Testis (tissue), 3 donors: ENCODE measurements around the gene THEMIS. TPM values are rescaled to one million over a fixed set of nuclear protein-coding genes. Genes with fewer than 3 reads are reported as not detected.

Experiments
- DNase-seq: peaks from one replicate; pipeline ENCODE4 v3.0.0-alpha.2; 2019
- H3K27ac ChIP-seq, 2 donors: fragments of 200-600 bp; sonication (generic); one replicate each; pipeline ENCODE4 v1.5.1; 2019
- H3K27me3 ChIP-seq: fragments of 200-600 bp; sonication (generic); one replicate; pipeline ENCODE4 v1.5.1; 2019
- H3K36me3 ChIP-seq: fragments of 200-600 bp; sonication (generic); one replicate; pipeline ENCODE4 v1.5.1; 2017; ENCODE audit warnings: low read depth; ENCODE audit errors: missing control alignments
- H3K4me1 ChIP-seq: fragments of 200-600 bp; sonication (generic); one replicate; pipeline ENCODE4 v1.5.1; 2019
- H3K4me3 ChIP-seq, 2 donors: fragments of 200-600 bp; sonication (generic); one replicate each; pipeline ENCODE4 v1.5.1; 2017 to 2019
- H3K9me3 ChIP-seq: fragments of 200-600 bp; sonication (generic); one replicate; pipeline ENCODE4 v1.5.1; 2017
- CTCF ChIP-seq, 3 experiments: fragments of 450-650 bp in 2 of 3; fragments of 200-600 bp in 1 of 3; sonication (generic) in 1 of 3; IDR thresholded peaks; one replicate each; pipeline ENCODE4 v1.5.1; 2016 to 2019; ENCODE audit warnings: antibody characterized with exemption in 3 of 3, mild to moderate bottlenecking in 2 of 3, moderate library complexity in 1 of 3
- POLR2A ChIP-seq: fragments of 450-650 bp; IDR thresholded peaks from one replicate; pipeline ENCODE4 v1.6.1; 2017; ENCODE audit warnings: antibody characterized with exemption, mild to moderate bottlenecking, moderate library complexity
- WGBS, 2 donors: methylation state at CpG; one replicate each; pipeline ENCODE4 v1.1.5; 2018; 5-methylcytosine and 5-hydroxymethylcytosine counted together
- intact Hi-C: fragments of 100-400 bp; cut with DNase I; formaldehyde crosslinking; loops from one replicate; pipeline ENCODE4 v1.15.1; 2023; ENCODE audit warnings: low total_unique reads
- polyA plus RNA-seq: library from polyadenylated mRNA; stranded (reverse); fragments of 350-450 nt; fragmentation: Illumina TruSeq; extraction: RNeasy Lipid Tissue Mini Kit (QIAGEN cat#74804); gene quantifications from one replicate; pipeline ENCODE4 v1.2.3, GENCODE V29; 2014; ENCODE audit warnings: low read depth, low replicate concordance; ENCODE audit not compliant: insufficient read depth
- total RNA-seq, 2 donors: library from RNA; depleted of rRNA; stranded (reverse); fragments of >200 nt; gene quantifications; one replicate each; pipeline ENCODE4 v1.2.3, GENCODE V29; 2016

THEMIS gene
- total and polyA plus RNA-seq, 3 donors from 2014 or later = 0.36 to 2.1 (median 0.62) TPM

- no peaks in the 10 kb centered on the region for H3K36me3 ChIP-seq
- TF ChIP-seq POLR2A = no peak
- TF ChIP-seq CTCF (IDR thresholded peaks at IDR 0.05) = no peak
- no peak overlapping the region for H3K27ac ChIP-seq
- no peaks in the 10 kb centered on the region for H3K27me3 ChIP-seq
- intact Hi-C loops = no loop called here
- H3K4me3 ChIP-seq = no peak overlapping the region
- no peaks in the 10 kb centered on the region for H3K4me1 ChIP-seq
- no peak for DNase-seq
- no peaks in the 10 kb centered on the region for H3K9me3 ChIP-seq
Observed at GRCh38 chr6:127924031-127924430, 23.2 kb upstream of the THEMIS start.

GRCh38 chr6:127923135-127923534 lies 22.3 kb upstream of the THEMIS start:
- H3K9me3 ChIP-seq = no peaks in the 10 kb centered on the region
- intact Hi-C loops = no loop called here
- H3K36me3 ChIP-seq = no peaks in the 10 kb centered on the region
- DNase-seq = no peak
- no peaks in the 10 kb centered on the region for H3K4me1 ChIP-seq
- no peak overlapping the region for H3K27ac ChIP-seq
- WGBS, 2 donors = 48 to 54% methylated on average over 2 of the region's 2 CpGs
- no peak for TF ChIP-seq CTCF (IDR thresholded peaks at IDR 0.05)
- no peak for TF ChIP-seq POLR2A
- no peak overlapping the region for H3K4me3 ChIP-seq
- no peaks in the 10 kb centered on the region for H3K27me3 ChIP-seq

GRCh38 chr6:127921982-127922381 lies 21.1 kb upstream of the THEMIS start:
- WGBS, 2 donors = 82 to 85% methylated on average over 6 of the region's 6 CpGs
- Histone ChIP-seq H3K9me3 (no peaks in the 10 kb centered on the region), H3K4me1 (no peaks in the 10 kb centered on the region), H3K27ac (no peak overlapping the region), H3K4me3 (no peak overlapping the region), H3K27me3 (no peaks in the 10 kb centered on the region), H3K36me3 (no peaks in the 10 kb centered on the region)
- intact Hi-C loops = no loop called here
- DNase-seq = no peak
- TF ChIP-seq POLR2A = no peak
- TF ChIP-seq CTCF (IDR thresholded peaks at IDR 0.05) = no peak

GRCh38 chr6:127920804-127921203 lies 19.9 kb upstream of the THEMIS start:
- H3K27me3 ChIP-seq = no peaks in the 10 kb centered on the region
- no peaks in the 10 kb centered on the region for H3K36me3 ChIP-seq
- H3K4me3 ChIP-seq = no peak overlapping the region
- no peak overlapping the region for H3K27ac ChIP-seq
- no peaks in the 10 kb centered on the region for H3K4me1 ChIP-seq
- intact Hi-C loops = no loop called here
- no peak for DNase-seq
- no peaks in the 10 kb centered on the region for H3K9me3 ChIP-seq
- WGBS, 2 donors = 69 to 71% methylated on average over 3 of the region's 3 CpGs
- TF ChIP-seq CTCF (IDR thresholded peaks at IDR 0.05) (no peak), POLR2A (no peak)

- no peaks in the 10 kb centered on the region for H3K9me3 ChIP-seq
- H3K36me3 ChIP-seq = no peaks in the 10 kb centered on the region
- WGBS, 2 donors = 71 to 79% methylated on average over 3 of the region's 3 CpGs
- no peak for DNase-seq
- H3K27me3 ChIP-seq = no peaks in the 10 kb centered on the region
- intact Hi-C loops = no loop called here
- H3K4me3 ChIP-seq = no peak overlapping the region
- TF ChIP-seq POLR2A (no peak), CTCF (IDR thresholded peaks at IDR 0.05) (no peak)
- no peaks in the 10 kb centered on the region for H3K4me1 ChIP-seq
- no peak overlapping the region for H3K27ac ChIP-seq
Observed at GRCh38 chr6:127918506-127919427, 17.9 kb upstream of the THEMIS start.
